ENCODE results near the gene HTRA3. TPM values are rescaled to one million over a fixed set of nuclear protein-coding genes. Genes with fewer than 3 reads are reported as not detected.

Gene HTRA3
- total RNA-seq, 2 donors from 2014 or later, result not detected

GRCh38 chr4:8259743-8260430 lies 9.7 kb upstream of the HTRA3 start:
- H3K9me3 Mint-ChIP-seq, result no peaks in the 10 kb centered on the region
- H3K4me1 Mint-ChIP-seq (ENCODE audit: low read depth), result no peaks in the 10 kb centered on the region
- no peak overlapping the region for H3K27ac Mint-ChIP-seq
- ATAC-seq (replicated peaks in 1 of 2), result no peak
- DNase-seq, result no peak
- H3K27me3 Mint-ChIP-seq (ENCODE audit: low read depth), result peaks cover 12% of the 10 kb centered on the region
- H3K4me3 Mint-ChIP-seq, result no peak overlapping the region
- H3K36me3 Mint-ChIP-seq (ENCODE audit: insufficient read depth in 2 of 2), result no peaks in the 10 kb centered on the region

DNA sequence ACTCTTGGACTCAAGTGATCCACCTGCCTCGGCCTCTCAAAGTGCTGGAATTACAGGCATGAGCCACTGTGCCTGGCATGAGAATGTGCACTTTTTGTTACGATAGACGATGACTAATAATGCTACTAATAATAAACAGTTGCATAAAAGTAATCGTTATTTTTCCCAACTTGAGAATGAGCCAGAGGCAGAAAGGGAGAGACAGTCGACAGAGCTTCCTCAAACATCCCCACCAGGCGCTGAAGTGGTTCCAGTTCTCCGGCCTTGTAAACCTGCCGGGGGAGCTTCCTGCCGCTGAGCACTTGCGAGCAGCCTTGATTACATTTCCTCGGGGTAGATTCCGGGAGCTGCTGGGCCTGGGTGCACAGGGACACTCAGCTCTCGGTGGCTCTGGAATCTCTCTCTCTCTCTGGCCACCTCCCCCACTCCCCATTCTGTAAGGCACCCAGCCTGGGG lies 8.9 kb upstream of the HTRA3 start:
- Mint-ChIP-seq H3K4me3 (no peak overlapping the region), H3K27me3 (ENCODE audit: low read depth) (peaks cover 12% of the 10 kb centered on the region), H3K9me3 (no peaks in the 10 kb centered on the region), H3K27ac (no peak overlapping the region), H3K4me1 (ENCODE audit: low read depth) (no peaks in the 10 kb centered on the region), H3K36me3 (ENCODE audit: insufficient read depth in 2 of 2) (no peaks in the 10 kb centered on the region)
- ATAC-seq (replicated peaks in 1 of 2) (no peak), DNase-seq (no peak)

- no peaks in the 10 kb centered on the region for H3K9me3 Mint-ChIP-seq
- H3K27me3 Mint-ChIP-seq (ENCODE audit: low read depth), result peaks cover 12% of the 10 kb centered on the region
- no peaks in the 10 kb centered on the region for H3K4me1 Mint-ChIP-seq (ENCODE audit: low read depth)
- H3K27ac Mint-ChIP-seq, result no peak overlapping the region
- H3K4me3 Mint-ChIP-seq, result no peak overlapping the region
- DNase-seq (no peak), ATAC-seq (replicated peaks in 1 of 2) (no peak)
- no peaks in the 10 kb centered on the region for H3K36me3 Mint-ChIP-seq (ENCODE audit: insufficient read depth in 2 of 2)
Observed at GRCh38 chr4:8261851-8262535, 7.6 kb upstream of the HTRA3 start.

- H3K4me1 Mint-ChIP-seq (ENCODE audit: low read depth), result no peaks in the 10 kb centered on the region
- ATAC-seq (replicated peaks in 1 of 2), result no peak
- H3K9me3 Mint-ChIP-seq, result no peaks in the 10 kb centered on the region
- no peaks in the 10 kb centered on the region for H3K36me3 Mint-ChIP-seq (ENCODE audit: insufficient read depth in 2 of 2)
- H3K4me3 Mint-ChIP-seq, result no peak overlapping the region
- H3K27me3 Mint-ChIP-seq (ENCODE audit: low read depth), result peaks cover 12% of the 10 kb centered on the region
- DNase-seq, result no peak
- H3K27ac Mint-ChIP-seq, result no peak overlapping the region
Observed at GRCh38 chr4:8262637-8263322, 6.8 kb upstream of the HTRA3 start.

GRCh38 chr4:8263397-8263796 lies 6.2 kb upstream of the HTRA3 start:
- H3K27ac Mint-ChIP-seq, result no peak overlapping the region
- H3K9me3 Mint-ChIP-seq, result no peaks in the 10 kb centered on the region
- H3K4me1 Mint-ChIP-seq (ENCODE audit: low read depth), result no peaks in the 10 kb centered on the region
- ATAC-seq (replicated peaks in 1 of 2) (no peak), DNase-seq (no peak)
- no peaks in the 10 kb centered on the region for H3K36me3 Mint-ChIP-seq (ENCODE audit: insufficient read depth in 2 of 2)
- H3K27me3 Mint-ChIP-seq (ENCODE audit: low read depth), result peaks cover 14% of the 10 kb centered on the region
- no peak overlapping the region for H3K4me3 Mint-ChIP-seq

DNA sequence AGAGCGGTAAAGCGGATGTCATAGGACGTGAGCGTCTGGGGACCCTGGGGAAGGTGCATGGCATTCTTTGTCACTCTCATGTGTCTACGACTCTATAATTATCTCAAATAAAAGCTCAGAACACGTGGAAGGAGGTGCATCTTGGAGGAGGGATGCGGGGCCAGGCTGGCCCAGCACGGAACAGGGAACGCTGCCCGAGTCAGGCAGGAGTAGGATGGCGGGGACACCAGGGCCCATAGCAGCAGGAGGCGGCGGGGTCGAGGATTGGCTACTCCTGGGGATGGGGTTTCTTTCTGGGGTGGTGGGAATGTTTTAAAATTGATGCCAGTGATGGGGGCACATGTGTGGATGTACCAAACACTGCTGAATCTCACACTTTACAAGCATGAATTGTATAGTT lies 5.4 kb upstream of the HTRA3 start:
- DNase-seq (no peak), ATAC-seq (replicated peaks in 1 of 2) (no peak)
- H3K36me3 Mint-ChIP-seq (ENCODE audit: insufficient read depth in 2 of 2), result no peaks in the 10 kb centered on the region
- H3K4me1 Mint-ChIP-seq (ENCODE audit: low read depth), result no peaks in the 10 kb centered on the region
- H3K9me3 Mint-ChIP-seq, result no peaks in the 10 kb centered on the region
- no peak overlapping the region for H3K27ac Mint-ChIP-seq
- no peak overlapping the region for H3K4me3 Mint-ChIP-seq
- H3K27me3 Mint-ChIP-seq (ENCODE audit: low read depth), result peaks cover 21% of the 10 kb centered on the region

GRCh38 chr4:8265171-8265929 lies 4.2 kb upstream of the HTRA3 start:
- H3K27me3 Mint-ChIP-seq (ENCODE audit: low read depth), result peaks cover 18% of the 10 kb centered on the region
- no peak for ATAC-seq (replicated peaks in 1 of 2)
- no peaks in the 10 kb centered on the region for H3K9me3 Mint-ChIP-seq
- H3K36me3 Mint-ChIP-seq (ENCODE audit: insufficient read depth in 2 of 2), result no peaks in the 10 kb centered on the region
- H3K4me3 Mint-ChIP-seq, result no peak overlapping the region
- DNase-seq, result no peak
- no peaks in the 10 kb centered on the region for H3K4me1 Mint-ChIP-seq (ENCODE audit: low read depth)
- H3K27ac Mint-ChIP-seq, result no peak overlapping the region

GRCh38 chr4:8266088-8266487 lies 3.5 kb upstream of the HTRA3 start:
- no peak for ATAC-seq (replicated peaks in 1 of 2)
- H3K36me3 Mint-ChIP-seq (ENCODE audit: insufficient read depth in 2 of 2), result no peaks in the 10 kb centered on the region

GRCh38 chr4:8266508-8266907 lies 3.0 kb upstream of the HTRA3 start:
- Mint-ChIP-seq H3K27ac (no peak overlapping the region), H3K9me3 (no peaks in the 10 kb centered on the region), H3K4me1 (ENCODE audit: low read depth) (no peaks in the 10 kb centered on the region), H3K27me3 (ENCODE audit: low read depth) (peaks cover 30% of the 10 kb centered on the region), H3K36me3 (ENCODE audit: insufficient read depth in 2 of 2) (no peaks in the 10 kb centered on the region), H3K4me3 (no peak overlapping the region)
- DNase-seq (no peak), ATAC-seq (replicated peaks in 1 of 2) (no peak)

More at GRCh38 chr4:8266088-8266487, 3.5 kb upstream of the HTRA3 start:
- DNase-seq, result no peak
- H3K27me3 Mint-ChIP-seq (ENCODE audit: low read depth), result peaks cover 25% of the 10 kb centered on the region
- H3K4me3 Mint-ChIP-seq, result no peak overlapping the region
- H3K27ac Mint-ChIP-seq, result no peak overlapping the region
- no peaks in the 10 kb centered on the region for H3K4me1 Mint-ChIP-seq (ENCODE audit: low read depth)
- no peaks in the 10 kb centered on the region for H3K9me3 Mint-ChIP-seq

GRCh38 chr4:8267077-8267476 lies 2.5 kb upstream of the HTRA3 start:
- ATAC-seq (replicated peaks in 1 of 2), result peak; percentile 47 to 62
- Mint-ChIP-seq H3K36me3 (ENCODE audit: insufficient read depth in 2 of 2) (no peaks in the 10 kb centered on the region), H3K9me3 (no peaks in the 10 kb centered on the region), H3K4me3 (no peak overlapping the region), H3K27ac (no peak overlapping the region), H3K4me1 (ENCODE audit: low read depth) (no peaks in the 10 kb centered on the region), H3K27me3 (ENCODE audit: low read depth) (peaks cover 35% of the 10 kb centered on the region)
- DNase-seq, result peak; percentile 26 to 40

GRCh38 chr4:8268211-8268610 lies 1.3 kb upstream of the HTRA3 start:
- no peaks in the 10 kb centered on the region for H3K36me3 Mint-ChIP-seq (ENCODE audit: insufficient read depth in 2 of 2)
- no peak for ATAC-seq (replicated peaks in 1 of 2)
- no peak overlapping the region for H3K4me3 Mint-ChIP-seq
- DNase-seq, result no peak
- no peaks in the 10 kb centered on the region for H3K4me1 Mint-ChIP-seq (ENCODE audit: low read depth)
- peaks cover 40% of the 10 kb centered on the region for H3K27me3 Mint-ChIP-seq (ENCODE audit: low read depth)
- H3K9me3 Mint-ChIP-seq, result no peaks in the 10 kb centered on the region
- no peak overlapping the region for H3K27ac Mint-ChIP-seq

- H3K4me1 Mint-ChIP-seq (ENCODE audit: low read depth), result no peaks in the 10 kb centered on the region
- no peak overlapping the region for H3K27ac Mint-ChIP-seq
- no peaks in the 10 kb centered on the region for H3K36me3 Mint-ChIP-seq (ENCODE audit: insufficient read depth in 2 of 2)
- ATAC-seq (replicated peaks in 1 of 2) (no peak), DNase-seq (no peak)
- H3K4me3 Mint-ChIP-seq, result no peak overlapping the region
- H3K27me3 Mint-ChIP-seq (ENCODE audit: low read depth), result peaks cover 32% of the 10 kb centered on the region
- no peaks in the 10 kb centered on the region for H3K9me3 Mint-ChIP-seq
Observed at GRCh38 chr4:8268901-8269534, 536 bp upstream of the HTRA3 start.
